Thoracic aorta (tissue), 2 donors: ENCODE measurements around the gene CPNE2. TPM values are rescaled to one million over a fixed set of nuclear protein-coding genes. Genes with fewer than 3 reads are reported as not detected.
A peak's percentile ranks its signal among the peaks of the same experiment; 100 is the strongest.
"Not testable (repeated sequence)": the region's sequence is repeated elsewhere in the genome, so short reads cannot be mapped to it uniquely, and the experiment has no call there.

ENCODE experiments used
- ATAC-seq: fragments of 150-250 bp; one replicate; pipeline ENCODE4 v1.8.0; 2017; ENCODE audit warnings: low read depth; ENCODE audit not compliant: insufficient number of reproducible peaks, low FRiP score
- DNase-seq: peaks from one replicate; pipeline ENCODE4 v3.0.0-alpha.2; 2020; ENCODE audit warnings: low spot score
- H3K27ac ChIP-seq, 2 donors: fragments of 200-600 bp; sonication (generic); 1 replicate in 1 of 2; 2 replicates in 1 of 2; pipeline ENCODE4 v1.5.1; 2016; ENCODE audit warnings: mild to moderate bottlenecking in 2 of 2, moderate library complexity in 2 of 2
- H3K27me3 ChIP-seq: fragments of 200-600 bp; sonication (generic); replicated peaks from 2 replicates; pipeline ENCODE4 v1.6.0; 2016; ENCODE audit warnings: mild to moderate bottlenecking; ENCODE audit not compliant: insufficient read depth
- H3K36me3 ChIP-seq: fragments of 200-600 bp; sonication (generic); one replicate; pipeline ENCODE4 v1.5.1; 2016
- H3K4me1 ChIP-seq, 2 donors: fragments of 200-600 bp; sonication (generic); 1 replicate in 1 of 2; 2 replicates in 1 of 2; pipeline versions ENCODE4 v1.5.1 to v1.6.0; 2016; ENCODE audit warnings: low read depth in 2 of 2, mild to moderate bottlenecking in 1 of 2; ENCODE audit not compliant: control insufficient read depth in 1 of 2
- H3K4me3 ChIP-seq: fragments of 200-600 bp; sonication (generic); 2 replicates; pipeline ENCODE4 v1.5.1; 2016; ENCODE audit warnings: mild to moderate bottlenecking
- H3K9me3 ChIP-seq: fragments of 200-600 bp; sonication (generic); 2 replicates; pipeline ENCODE4 v1.5.1; 2016
- CTCF ChIP-seq: fragments of 200-600 bp; sonication (generic); IDR thresholded peaks from one replicate; pipeline ENCODE4 v1.5.1; 2019; ENCODE audit warnings: antibody characterized with exemption
- total RNA-seq, 2 donors: library from RNA; depleted of rRNA; stranded (reverse); fragments of >200 nt; gene quantifications; one replicate each; pipeline versions ENCODE4 v1.1.0 to v1.2.3, GENCODE V29; 2016

Gene CPNE2
- total RNA-seq, 2 donors from 2014 or later: 28.3 to 47.4 TPM

DNA sequence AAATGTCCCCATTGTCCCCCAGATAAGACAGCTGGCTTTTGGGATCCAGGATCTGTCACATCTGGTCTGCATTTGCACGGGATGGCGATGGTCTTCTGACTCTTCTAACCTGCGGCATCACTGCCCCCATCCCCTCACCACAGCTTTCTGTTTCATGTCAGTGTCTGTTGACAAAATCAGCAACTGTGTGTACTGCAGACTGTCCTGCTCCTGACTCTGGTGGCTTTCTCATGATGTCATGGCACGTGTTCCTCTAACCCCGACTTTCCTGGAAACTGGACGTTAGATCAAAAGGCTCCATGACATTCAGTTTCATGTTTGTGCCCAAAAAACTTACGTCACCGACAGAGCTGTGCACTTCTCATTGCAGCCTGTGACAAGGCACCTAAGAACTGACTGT is 30.1 kb upstream of the CPNE2 start:
- H3K4me1 ChIP-seq: peaks cover 13 to 16% of the 10 kb centered on the region in 2 donors
- TF ChIP-seq CTCF: no peak
- no peaks in the 10 kb centered on the region for H3K27me3 ChIP-seq
- no peak for ATAC-seq
- H3K36me3 ChIP-seq: peaks cover 4% of the 10 kb centered on the region
- no peak for DNase-seq
- no peak overlapping the region for H3K4me3 ChIP-seq
- H3K27ac ChIP-seq: peak overlapping the region in 1 of 2 donors; percentile 82
- no peaks in the 10 kb centered on the region for H3K9me3 ChIP-seq

- not testable (repeated sequence) for H3K9me3 ChIP-seq, H3K27me3 ChIP-seq, DNase-seq, H3K36me3 ChIP-seq, H3K27ac ChIP-seq, ATAC-seq, H3K4me3 ChIP-seq
- peaks cover 13 to 16% of the 10 kb centered on the region in 2 donors for H3K4me1 ChIP-seq
Measured at GRCh38 chr16:57063189-57063588, 29.2 kb upstream of the CPNE2 start.

DNA sequence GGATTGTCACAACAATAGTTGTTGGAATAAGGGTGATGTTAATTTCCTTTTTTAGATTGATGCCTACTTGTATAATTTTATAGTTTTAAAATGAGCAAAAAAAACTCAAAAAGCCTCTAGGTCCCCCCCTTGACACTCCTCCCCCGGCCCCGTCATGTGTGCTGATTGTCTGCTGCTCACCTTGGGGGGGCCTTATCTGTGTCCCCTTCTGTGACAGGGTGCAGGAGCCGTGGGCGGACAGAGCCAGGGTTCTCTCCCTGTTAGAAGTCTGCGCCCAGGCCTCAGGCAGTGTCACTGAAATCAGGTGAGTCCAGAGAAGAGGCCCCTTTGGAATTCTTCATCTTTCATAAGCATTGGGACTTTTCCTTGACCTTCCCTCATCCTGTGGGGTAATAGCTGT is 27.4 kb upstream of the CPNE2 start:
- TF ChIP-seq CTCF: no peak
- ATAC-seq: no peak
- no peaks in the 10 kb centered on the region for H3K9me3 ChIP-seq

DNA sequence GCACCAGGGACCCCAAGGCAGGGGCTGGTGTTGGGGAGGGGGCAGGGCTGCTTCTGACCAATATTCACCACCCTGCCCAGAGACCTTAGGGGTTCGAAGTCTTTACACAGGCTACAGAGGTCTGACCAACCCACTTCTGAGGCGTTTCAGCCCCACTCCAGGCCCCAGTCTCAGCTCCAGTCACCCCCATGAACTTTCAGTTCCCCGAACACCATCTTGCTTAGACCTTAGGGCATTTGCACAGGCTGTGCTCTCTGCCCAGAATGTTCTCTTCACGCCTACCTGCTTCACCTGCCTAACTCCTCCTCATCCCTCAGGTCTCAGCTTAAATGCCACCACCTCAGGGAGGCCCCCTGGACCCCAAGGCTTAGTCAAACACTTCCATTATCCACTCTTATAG is 25.8 kb upstream of the CPNE2 start:
- H3K4me1 ChIP-seq: peaks cover 2% of the 10 kb centered on the region in 2 donors
- peaks cover 4% of the 10 kb centered on the region for H3K36me3 ChIP-seq
- H3K27me3 ChIP-seq: no peaks in the 10 kb centered on the region
- no peak overlapping the region for H3K27ac ChIP-seq
- no peaks in the 10 kb centered on the region for H3K9me3 ChIP-seq
- H3K4me3 ChIP-seq: no peak overlapping the region
- no peak for DNase-seq
- no peak for TF ChIP-seq CTCF
- no peak for ATAC-seq

More for the DNA sequence above, 27.4 kb upstream of the CPNE2 start:
- no peaks in the 10 kb centered on the region for H3K27me3 ChIP-seq
- H3K4me3 ChIP-seq: no peak overlapping the region
- H3K36me3 ChIP-seq: peaks cover 4% of the 10 kb centered on the region
- H3K4me1 ChIP-seq: peaks cover 13 to 16% of the 10 kb centered on the region in 2 donors
- no peak for DNase-seq
- H3K27ac ChIP-seq: no peak overlapping the region

- Histone ChIP-seq H3K27ac (no peak overlapping the region), H3K4me1 (no peaks in the 10 kb centered on the region), H3K4me3 (no peak overlapping the region), H3K27me3 (no peaks in the 10 kb centered on the region), H3K36me3 (peaks cover 4% of the 10 kb centered on the region), H3K9me3 (no peaks in the 10 kb centered on the region)
- ATAC-seq (no peak), DNase-seq (no peak)
- TF ChIP-seq CTCF: no peak
Measured at GRCh38 chr16:57067347-57067746, 25.0 kb upstream of the CPNE2 start.

DNA sequence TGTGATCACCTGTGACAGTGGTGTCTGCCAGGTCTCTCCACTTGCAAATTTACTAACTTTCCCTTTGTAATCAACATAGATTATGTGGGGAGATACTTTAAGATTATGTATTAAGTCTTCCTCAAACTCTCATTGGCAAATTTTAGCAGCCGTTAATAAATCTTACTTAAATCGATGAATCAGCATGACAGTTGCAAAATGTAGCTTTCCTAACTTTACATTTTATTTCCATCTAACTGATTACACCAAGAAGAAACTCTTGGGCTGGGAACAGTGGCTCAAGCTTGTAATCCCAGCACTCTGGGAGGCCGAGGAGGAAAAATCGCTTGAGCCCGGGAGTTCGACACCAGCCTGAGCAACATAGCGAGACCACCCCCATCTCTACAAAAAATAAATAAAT is 23.3 kb upstream of the CPNE2 start:
- Histone ChIP-seq H3K4me3 (no peak overlapping the region), H3K4me1 (no peaks in the 10 kb centered on the region), H3K27me3 (no peaks in the 10 kb centered on the region), H3K27ac (no peak overlapping the region), H3K9me3 (no peaks in the 10 kb centered on the region), H3K36me3 (peaks cover 4% of the 10 kb centered on the region)
- no peak for TF ChIP-seq CTCF
- DNase-seq (no peak), ATAC-seq (no peak)
